NCI-H226 (cell line): ENCODE measurements around the gene CD2AP.
"Not testable (repeated sequence)": the region's sequence is repeated elsewhere in the genome, so short reads cannot be mapped to it uniquely, and the experiment has no call there.

ENCODE experiments used
- DNase-seq: peaks from one replicate; pipeline ENCODE4 v3.0.0-alpha.2; 2015

The CD2AP gene

GRCh38 chr6:47477497-47478232, at the start of gene CD2AP:
Gene CD2AP (plus strand): TSS chr6:47477789. CDS start chr6:47478245, 456 bp downstream.
- peak; percentile 74 for DNase-seq

- DNase-seq = no peak
Measured at GRCh38 chr6:47428288-47428687, 49.3 kb upstream of the CD2AP start.

- DNase-seq = no peak
Measured at GRCh38 chr6:47428746-47429664, 48.6 kb upstream of the CD2AP start.

- DNase-seq = no peak
Measured at GRCh38 chr6:47434372-47435253, 43.0 kb upstream of the CD2AP start.

- no peak for DNase-seq
Measured at GRCh38 chr6:47435254-47435612, 42.4 kb upstream of the CD2AP start.

GRCh38 chr6:47437592-47437991, 40.0 kb upstream of the CD2AP start:
- DNase-seq = no peak

GRCh38 chr6:47438481-47439347, 38.9 kb upstream of the CD2AP start:
- no peak for DNase-seq

- no peak for DNase-seq
Measured at GRCh38 chr6:47439348-47439668, 38.3 kb upstream of the CD2AP start.

GRCh38 chr6:47440719-47441118, 36.9 kb upstream of the CD2AP start:
- DNase-seq = no peak

- DNase-seq = not testable (repeated sequence)
Measured at GRCh38 chr6:47444964-47445363, 32.6 kb upstream of the CD2AP start.

- DNase-seq = no peak
Measured at GRCh38 chr6:47446669-47447330, 30.8 kb upstream of the CD2AP start.

- DNase-seq = no peak
Measured at GRCh38 chr6:47447722-47448121, 29.9 kb upstream of the CD2AP start.

GRCh38 chr6:47451162-47451561, 26.4 kb upstream of the CD2AP start:
- DNase-seq = no peak

- DNase-seq = no peak
Measured at GRCh38 chr6:47452899-47453298, 24.7 kb upstream of the CD2AP start.

GRCh38 chr6:47453372-47453936, 24.1 kb upstream of the CD2AP start:
- DNase-seq = no peak

- no peak for DNase-seq
Measured at GRCh38 chr6:47454713-47455396, 22.7 kb upstream of the CD2AP start.

- no peak for DNase-seq
Measured at GRCh38 chr6:47455533-47456209, 21.9 kb upstream of the CD2AP start.

GRCh38 chr6:47456536-47456975, 21.0 kb upstream of the CD2AP start:
- DNase-seq = no peak

GRCh38 chr6:47457370-47457769, 20.2 kb upstream of the CD2AP start:
- no peak for DNase-seq

GRCh38 chr6:47464052-47464451, 13.5 kb upstream of the CD2AP start:
- DNase-seq = no peak
